ENCODE data around the gene PDCD4. TPM values are rescaled to one million over a fixed set of nuclear protein-coding genes. Genes with fewer than 3 reads are reported as not detected.

PDCD4 gene
- total and polyA plus RNA-seq, 2 of the 4 experiments (the other 2 are of a cell fraction): 10.9 to 49.7 TPM

GRCh38 chr10:110910138-110910537 lies 38.4 kb downstream of the PDCD4 start:
- no peak overlapping the region for H2BK15ac ChIP-seq (ENCODE audit: low read depth, low read length)
- H3K9me3 ChIP-seq (ENCODE audit: control insufficient read depth, insufficient read depth, low read length): no peaks in the 10 kb centered on the region
- WGBS, 2 experiments (ENCODE audit: extremely low coverage in 2 of 2, insufficient read length in 1 of 2): 50% methylated on average over 1 of the region's 4 CpGs; no CpG with 5 or more reads in 1 of the 2 experiments
- no peak overlapping the region for H3K56ac ChIP-seq (ENCODE audit: extremely low read depth, insufficient read depth, low read length)
- peaks cover 19 to 25% of the 10 kb centered on the region in 2 experiments; a peak in 3 of 4 replicates for H3K79me1 ChIP-seq (ENCODE audit: low read depth in 1 of 2, low read length in 2 of 2)
- H3K36me3 ChIP-seq (ENCODE audit: control insufficient read depth, insufficient read depth, low read length): no peaks in the 10 kb centered on the region; the same call in 1 of the 2 replicates
- H4K20me1 ChIP-seq (ENCODE audit: insufficient read depth, low read length): no peaks in the 10 kb centered on the region
- peak overlapping the region; percentile 19 for H3K4ac ChIP-seq (ENCODE audit: low read depth, low read length)
- BruUV-seq (replicated peaks): no TSS peak
- H3K4me3 ChIP-seq (ENCODE audit: insufficient read depth, low read depth, low read length): no peak overlapping the region
- no peak overlapping the region for H3K27ac ChIP-seq (ENCODE audit: insufficient read depth, low read length)
- H3K9me1 ChIP-seq (ENCODE audit: insufficient read depth, low read length): peaks cover 3% of the 10 kb centered on the region
- H3K4me1 ChIP-seq (ENCODE audit: control insufficient read depth, insufficient read depth, low read length): peaks cover 21% of the 10 kb centered on the region
- H2BK120ac ChIP-seq (ENCODE audit: low read depth, low read length): peak overlapping the region; percentile 9; the same call in 1 of the 2 replicates
- DNase-seq (no peak), ATAC-seq (ENCODE audit: low read depth) (no peak)
- CTCF ChIA-PET: interaction anchor here (1.1 to 1.3 kb wide), 2 partner anchors 9 to 16 kb away, joined by 3 to 4 read pairs; no protein-coding TSS in a partner anchor
- in situ Hi-C loops (cut with MboI; ENCODE audit: low sequenced_read_pairs): no loop called here
- POLR2A ChIA-PET (ENCODE audit: unreplicated experiment): interaction anchor here (0.6 kb wide), 1 partner anchor 12 kb away, joined by 5 read pairs; no protein-coding TSS in a partner anchor
- H3K4me2 ChIP-seq (ENCODE audit: low read depth, low read length): no peak overlapping the region
- peak overlapping the region; percentile 35; the same call in 1 of the 2 replicates for H2BK20ac ChIP-seq (ENCODE audit: low read depth, low read length)
- H3K23ac ChIP-seq (ENCODE audit: low read depth, low read length): peak overlapping the region; percentile 8; the same call in 1 of the 2 replicates
- H4K91ac ChIP-seq (ENCODE audit: insufficient read depth, low read depth, low read length): peak overlapping the region; percentile 44; the same call in 1 of the 2 replicates
- peak overlapping the region; percentile 57 for H2AK5ac ChIP-seq (ENCODE audit: low read depth, low read length)
- no peak overlapping the region for H2BK5ac ChIP-seq (ENCODE audit: low read depth, low read length, poor library complexity, severe bottlenecking)
- H4K8ac ChIP-seq (ENCODE audit: low read depth in 2 of 2, low read length in 2 of 2): peak overlapping the region in 1 of 2 experiments; percentile 83; a peak in 2 of 4 replicates
- H3K9ac ChIP-seq (ENCODE audit: low read depth, low read length): no peak overlapping the region
- H2AK9ac ChIP-seq (replicated peaks; ENCODE audit: low read depth, low read length, poor library complexity): no peak overlapping the region
- no peak for TF ChIP-seq RAD21 (IDR thresholded peaks at IDR 0.05; ENCODE audit: low read length)
- TF ChIP-seq FOS (IDR thresholded peaks at IDR 0.05; ENCODE audit: low read depth, low read length): no peak
- TF ChIP-seq, protein P1, sequence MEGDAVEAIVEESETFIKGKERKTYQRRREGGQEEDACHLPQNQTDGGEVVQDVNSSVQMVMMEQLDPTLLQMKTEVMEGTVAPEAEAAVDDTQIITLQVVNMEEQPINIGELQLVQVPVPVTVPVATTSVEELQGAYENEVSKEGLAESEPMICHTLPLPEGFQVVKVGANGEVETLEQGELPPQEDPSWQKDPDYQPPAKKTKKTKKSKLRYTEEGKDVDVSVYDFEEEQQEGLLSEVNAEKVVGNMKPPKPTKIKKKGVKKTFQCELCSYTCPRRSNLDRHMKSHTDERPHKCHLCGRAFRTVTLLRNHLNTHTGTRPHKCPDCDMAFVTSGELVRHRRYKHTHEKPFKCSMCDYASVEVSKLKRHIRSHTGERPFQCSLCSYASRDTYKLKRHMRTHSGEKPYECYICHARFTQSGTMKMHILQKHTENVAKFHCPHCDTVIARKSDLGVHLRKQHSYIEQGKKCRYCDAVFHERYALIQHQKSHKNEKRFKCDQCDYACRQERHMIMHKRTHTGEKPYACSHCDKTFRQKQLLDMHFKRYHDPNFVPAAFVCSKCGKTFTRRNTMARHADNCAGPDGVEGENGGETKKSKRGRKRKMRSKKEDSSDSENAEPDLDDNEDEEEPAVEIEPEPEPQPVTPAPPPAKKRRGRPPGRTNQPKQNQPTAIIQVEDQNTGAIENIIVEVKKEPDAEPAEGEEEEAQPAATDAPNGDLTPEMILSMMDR (conservative IDR thresholded peaks at IDR 0.05; ENCODE audit: low read depth, low read length): no peak
- no peak for TF ChIP-seq RFX5 (IDR thresholded peaks at IDR 0.05; ENCODE audit: low read depth, low read length)
- TF ChIP-seq NFE2L2 (IDR thresholded peaks at IDR 0.05; ENCODE audit: low read depth, low read length): no peak
- TF ChIP-seq SMC3 (IDR thresholded peaks at IDR 0.05; ENCODE audit: low read depth, low read length): no peak
- no peak for TF ChIP-seq MXI1 (IDR thresholded peaks at IDR 0.05; ENCODE audit: borderline replicate concordance, low read depth, low read length)
- no peak for TF ChIP-seq MAZ (IDR thresholded peaks at IDR 0.05; ENCODE audit: borderline replicate concordance, low read depth, low read length)
- H3K14ac ChIP-seq (replicated peaks; ENCODE audit: low read depth, low read length): no peak overlapping the region
- intact Hi-C loops (cut with micrococcal nuclease): loop anchor here (10.0 kb wide), 1 partner anchor 605 kb away; the partner anchor contains the start of gene SMNDC1
- dilution Hi-C loops (cut with HindIII; ENCODE audit: low sequenced_read_pairs, unreplicated experiment): no loop called here
- H4K5ac ChIP-seq (ENCODE audit: low read depth, low read length): peak overlapping the region; percentile 6; the same call in 1 of the 2 replicates
- H2AFZ ChIP-seq (replicated peaks; ENCODE audit: low read length, poor library complexity): no peak overlapping the region
- H3K27me3 ChIP-seq (ENCODE audit: control insufficient read depth, insufficient read depth, low read length): no peaks in the 10 kb centered on the region
- H3K18ac ChIP-seq (ENCODE audit: low read depth, low read length): 0 out of 2 replicates have a peak overlapping the region, but pooled peaks have one; percentile 2

All from IMR-90 (cell line).